HT-29 (cell line): Measurements from ENCODE around the gene SLC25A42. TPM values are rescaled to one million over a fixed set of nuclear protein-coding genes. Genes with fewer than 3 reads are reported as not detected.

ENCODE experiments used
- DNase-seq: peaks from one replicate; pipeline ENCODE4 v3.0.0-alpha.2; 2015; ENCODE audit warnings: low spot score
- total RNA-seq: library from RNA; depleted of rRNA; stranded (reverse); fragments of >200 nt; shearing (Covaris generic); gene quantifications from 2 replicates; pipeline ENCODE4 v1.2.3, GENCODE V29; 2014

The SLC25A42 gene
- total RNA-seq, 1 experiment from 2014 or later = 2.4 TPM

GRCh38 chr19:19050731-19051130 is 13.1 kb upstream of the SLC25A42 start:
- DNase-seq = no peak

DNA sequence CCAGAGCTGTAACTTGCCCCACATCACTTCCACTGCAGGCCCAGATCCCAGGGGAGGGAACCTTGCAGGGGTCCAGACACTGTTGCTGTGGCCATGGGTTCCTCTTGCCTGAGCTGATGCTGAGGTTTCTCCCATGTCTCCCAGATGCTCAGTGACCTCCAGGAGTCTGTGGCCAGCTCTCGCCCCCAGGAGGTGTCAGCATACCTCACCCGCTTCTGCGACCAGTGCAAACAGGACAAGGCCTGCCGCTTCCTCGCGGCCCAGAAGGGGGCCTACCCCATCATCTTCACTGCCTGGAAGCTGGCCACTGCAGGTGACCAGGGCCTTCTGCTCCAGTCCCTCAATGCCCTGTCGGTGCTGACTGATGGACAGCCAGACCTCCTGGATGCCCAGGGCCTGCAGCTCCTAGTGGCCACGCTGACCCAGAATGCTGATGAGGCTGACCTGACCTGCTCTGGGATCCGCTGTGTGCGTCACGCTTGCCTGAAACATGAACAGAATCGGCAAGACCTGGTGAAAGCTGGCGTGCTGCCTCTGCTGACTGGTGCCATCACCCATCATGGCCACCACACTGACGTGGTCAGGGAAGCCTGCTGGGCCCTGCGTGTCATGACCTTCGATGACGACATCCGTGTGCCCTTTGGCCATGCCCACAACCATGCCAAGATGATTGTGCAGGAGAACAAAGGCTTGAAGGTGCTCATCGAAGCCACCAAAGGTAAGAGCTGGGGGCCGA is 12.1 kb upstream of the SLC25A42 start:
- no peak for DNase-seq

- no peak for DNase-seq
These were observed 10.9 kb upstream of the SLC25A42 start for GRCh38 chr19:19052921-19053320.

DNA sequence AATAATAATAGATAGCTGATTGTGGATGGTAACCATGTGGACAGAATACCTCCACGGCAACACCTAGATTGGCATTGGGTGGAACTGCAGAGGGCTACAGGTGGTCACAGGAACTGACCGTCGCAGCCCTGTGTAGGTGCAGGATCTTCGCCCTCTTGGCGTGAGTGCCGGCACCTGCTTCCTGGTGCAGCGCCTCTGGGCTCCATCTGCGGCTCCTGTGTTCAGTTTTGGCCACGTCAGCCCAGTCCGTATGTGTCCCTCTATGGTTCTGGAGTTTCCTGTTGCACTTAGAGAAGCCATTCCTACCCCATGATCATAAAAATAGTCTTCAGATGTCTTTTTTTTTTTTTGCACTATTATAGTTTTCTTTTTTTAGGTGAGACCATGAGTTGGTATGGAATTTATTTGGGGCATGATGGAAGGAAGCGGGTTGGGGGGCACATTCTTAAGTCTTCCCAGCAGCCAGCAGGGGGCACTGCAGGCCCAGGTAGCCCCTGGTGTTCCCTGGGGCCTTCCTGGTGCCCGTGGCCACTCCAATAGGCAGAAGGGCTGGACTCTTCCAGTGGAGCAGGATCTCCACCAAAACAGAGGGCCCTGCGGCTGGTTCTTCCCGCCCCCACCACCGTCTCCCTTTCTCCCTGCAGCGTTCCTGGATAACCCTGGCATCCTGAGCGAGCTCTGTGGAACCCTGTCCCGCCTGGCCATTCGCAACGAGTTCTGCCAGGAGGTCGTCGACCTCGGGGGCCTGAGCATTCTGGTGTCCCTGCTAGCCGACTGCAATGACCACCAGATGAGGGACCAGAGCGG is 10.1 kb upstream of the SLC25A42 start:
- DNase-seq = peak; percentile 39

GRCh38 chr19:19054315-19054938 is 9.4 kb upstream of the SLC25A42 start:
- DNase-seq = no peak

- DNase-seq = no peak
These were observed 8.8 kb upstream of the SLC25A42 start for GRCh38 chr19:19054939-19055440.

- no peak for DNase-seq
These were observed 8.1 kb upstream of the SLC25A42 start for GRCh38 chr19:19055701-19056100.

DNA sequence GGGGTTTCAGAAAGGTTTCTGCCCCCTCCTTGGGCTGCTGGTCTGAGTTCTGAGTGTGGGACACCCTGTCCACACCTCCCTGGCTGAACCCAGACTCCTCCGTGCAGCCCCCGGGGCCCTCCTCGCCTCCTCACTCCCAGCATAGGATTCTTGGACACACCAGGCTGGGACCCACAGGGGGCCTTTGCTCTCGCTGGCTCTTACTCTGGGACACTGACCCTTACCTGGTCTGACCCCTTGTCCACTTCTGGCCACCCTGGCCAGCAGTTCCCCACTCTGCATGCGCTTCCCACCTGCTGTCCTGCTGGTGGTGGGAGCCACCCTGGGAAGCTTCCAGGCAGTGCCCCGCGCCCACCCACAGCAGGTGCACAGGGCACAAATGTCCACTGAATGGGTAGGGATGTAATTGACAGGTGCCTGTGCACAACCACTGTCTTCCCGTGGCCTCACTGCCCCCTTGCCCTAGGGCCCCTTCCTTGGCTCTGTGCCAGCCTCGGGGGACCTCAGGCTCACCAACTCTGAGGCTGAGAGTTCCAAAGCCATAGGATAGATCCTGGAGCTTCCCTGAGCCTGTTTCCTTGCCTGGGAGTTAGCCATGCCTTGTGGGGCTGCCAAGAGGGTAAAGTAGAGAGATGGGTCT is 7.0 kb upstream of the SLC25A42 start:
- DNase-seq = no peak

DNA sequence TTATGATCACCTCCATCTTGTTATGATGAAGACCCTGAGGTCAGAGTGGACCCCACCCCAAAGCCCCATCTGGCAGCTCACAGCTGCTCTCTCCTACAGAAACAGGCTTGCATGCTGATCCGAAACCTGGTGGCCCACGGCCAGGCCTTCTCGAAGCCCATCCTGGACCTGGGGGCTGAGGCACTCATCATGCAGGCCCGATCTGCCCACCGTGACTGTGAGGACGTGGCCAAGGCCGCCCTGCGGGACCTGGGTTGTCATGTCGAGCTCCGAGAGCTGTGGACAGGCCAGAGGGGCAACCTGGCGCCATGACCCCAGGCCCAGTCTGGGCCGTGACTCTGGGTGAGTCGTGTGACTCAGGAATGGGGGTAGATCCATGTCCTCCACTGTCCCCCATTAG is 6.5 kb upstream of the SLC25A42 start:
- no peak for DNase-seq

DNA sequence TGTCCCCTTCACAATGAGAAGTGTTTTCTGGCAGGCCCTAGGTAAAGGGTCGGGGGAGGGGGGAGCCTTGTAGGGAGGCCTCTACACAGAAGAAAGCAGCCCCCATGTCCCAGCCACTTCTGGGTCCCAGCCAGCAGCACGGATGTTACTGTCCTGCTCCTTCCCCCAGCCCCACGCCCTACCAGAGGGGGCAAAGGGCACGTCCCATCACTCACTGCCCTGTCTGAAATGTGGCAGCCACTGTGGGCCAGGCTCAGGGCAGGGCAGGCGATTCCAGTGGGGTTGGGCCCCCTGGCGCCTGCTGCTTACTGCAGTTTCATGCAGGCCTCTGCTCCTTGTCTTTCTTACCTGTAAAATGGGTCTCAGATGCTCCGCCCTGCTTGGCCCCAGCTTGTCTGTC is 6.1 kb upstream of the SLC25A42 start:
- no peak for DNase-seq

- DNase-seq = no peak
These were observed 4.6 kb upstream of the SLC25A42 start for GRCh38 chr19:19059018-19059836.

- no peak for DNase-seq
These were observed 3.8 kb upstream of the SLC25A42 start for GRCh38 chr19:19059837-19060611.

DNA sequence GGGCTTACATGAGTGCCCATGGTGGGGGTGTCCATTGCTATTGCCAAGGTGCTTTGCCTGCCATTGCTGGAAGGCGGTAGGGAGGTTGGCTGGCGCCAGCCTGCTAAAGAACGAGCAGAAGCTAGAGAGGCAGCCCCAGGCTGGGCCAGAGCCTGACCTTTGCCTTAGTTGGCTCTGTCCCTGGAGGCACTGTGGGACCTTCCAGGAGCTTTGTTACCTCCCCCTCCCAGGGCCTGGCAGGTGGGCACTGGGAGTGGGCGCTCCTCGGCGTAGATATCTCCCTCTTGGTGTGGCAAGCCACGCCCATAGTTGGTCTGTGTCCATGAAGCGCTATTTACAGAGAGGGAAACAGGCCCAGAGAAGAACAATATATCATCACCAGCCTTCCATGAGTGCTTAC is 2.3 kb upstream of the SLC25A42 start:
- no peak for DNase-seq

DNA sequence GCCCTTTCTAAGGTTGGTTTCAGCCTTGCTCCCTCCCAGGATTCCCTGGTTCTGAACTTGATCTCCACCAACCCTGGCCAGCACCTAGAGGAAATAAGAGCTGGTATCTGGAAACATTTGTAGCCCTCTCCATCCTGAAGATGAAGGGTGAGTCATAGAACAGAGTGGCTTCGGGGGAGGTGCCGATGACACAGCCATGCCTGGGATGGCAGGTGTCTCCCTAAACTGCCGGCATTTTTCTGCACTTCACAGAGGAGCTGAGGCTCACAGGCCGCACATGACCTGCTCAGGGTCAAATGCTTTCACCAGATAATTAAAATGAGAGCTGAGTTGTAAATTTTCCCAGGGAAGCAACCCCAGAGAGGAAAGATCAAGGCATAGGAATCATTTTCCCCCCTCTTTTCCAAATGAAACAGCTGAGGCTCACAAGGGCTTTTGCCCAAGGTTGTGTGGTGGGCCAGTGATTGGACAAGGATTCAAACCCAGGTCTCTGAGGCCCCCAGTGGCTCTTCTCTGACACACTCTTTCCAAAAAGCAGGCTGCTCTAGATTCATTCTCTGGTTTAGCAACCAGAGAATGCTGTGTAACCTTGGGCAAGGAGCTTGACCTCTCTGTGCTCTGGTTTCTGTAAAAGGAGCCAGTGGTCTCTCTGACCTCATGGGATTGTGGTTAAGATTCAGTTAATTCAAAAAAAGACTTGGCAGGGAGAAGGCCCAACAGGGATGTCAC is 1.2 kb upstream of the SLC25A42 start:
- no peak for DNase-seq

DNA sequence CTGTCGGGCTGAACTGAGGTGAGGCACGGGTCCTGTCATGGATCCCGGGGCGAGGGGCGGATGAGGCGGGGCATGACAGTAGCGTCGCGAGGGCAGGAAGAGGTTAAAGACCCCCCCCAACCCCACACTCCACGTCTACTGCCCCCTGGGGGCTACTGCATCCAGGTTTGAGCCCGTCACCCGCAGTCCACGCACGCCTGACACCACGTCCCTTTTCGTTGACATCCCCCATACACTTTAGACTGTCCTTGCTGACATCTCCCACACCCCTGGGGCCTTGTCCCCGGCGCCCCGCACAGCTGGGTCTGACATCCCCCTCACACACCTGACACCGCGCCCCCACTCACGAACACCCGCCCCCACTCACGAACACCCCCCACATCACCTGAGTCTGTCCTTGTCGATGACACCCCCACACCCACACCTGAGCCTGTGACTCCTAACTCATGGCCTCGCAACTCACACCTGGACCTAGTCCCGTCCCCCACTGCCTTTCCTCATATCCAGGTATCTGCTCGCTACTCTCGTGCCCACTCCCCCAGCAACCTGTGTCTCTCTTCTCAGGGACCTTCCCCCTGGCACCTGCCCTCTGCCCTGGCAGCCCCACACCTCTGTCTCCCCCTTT is 416 bp downstream of the SLC25A42 start:
- DNase-seq = no peak

GRCh38 chr19:19064811-19065745 is 1.3 kb downstream of the SLC25A42 start:
- no peak for DNase-seq

DNA sequence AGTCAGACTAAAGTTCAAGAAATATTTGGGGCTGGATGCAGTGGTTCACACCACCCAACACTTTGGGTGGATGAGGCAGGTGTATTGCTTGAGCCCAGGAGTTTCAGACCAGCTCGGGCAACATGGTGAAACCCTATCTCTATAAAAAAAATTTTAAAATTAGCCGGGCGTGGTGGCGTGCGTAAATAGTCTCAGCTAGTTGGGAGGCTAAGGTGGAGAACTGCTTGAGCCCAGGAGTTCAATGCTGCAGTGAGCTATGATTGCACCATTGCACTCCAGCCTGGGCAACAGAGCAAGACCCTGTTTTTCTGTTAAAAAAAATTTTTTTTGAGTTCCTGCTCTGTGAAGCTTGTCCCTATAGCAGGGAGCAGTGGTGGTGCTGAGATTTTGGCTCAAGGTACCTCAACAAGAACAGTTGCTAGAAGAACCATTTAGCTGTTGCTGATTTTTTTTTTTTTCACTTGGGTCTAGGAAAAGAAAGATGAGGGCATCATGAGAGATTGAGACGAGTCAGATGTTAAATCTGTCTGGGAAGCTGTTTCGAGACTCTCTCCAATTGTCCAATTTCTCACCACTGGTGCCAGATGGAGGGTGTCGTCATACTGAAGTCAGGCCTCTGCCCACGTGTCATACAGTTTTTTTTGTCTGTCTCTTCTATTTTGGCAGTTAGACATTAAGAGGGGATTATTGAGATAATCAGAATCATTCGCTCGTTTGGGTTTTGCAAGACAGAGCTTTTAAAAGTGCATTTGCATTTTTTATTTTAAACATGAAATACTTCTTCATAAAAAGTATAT is 3.7 kb downstream of the SLC25A42 start:
- DNase-seq = no peak
